CD4-positive, alpha-beta T cell treated with Interleukin-17A for 1 hour (primary cell): ENCODE results near the gene MATK.
"Not testable (repeated sequence)": the region's sequence is repeated elsewhere in the genome, so short reads cannot be mapped to it uniquely, and the experiment has no call there.

ENCODE experiments used
- DNase-seq: peaks from one replicate; pipeline ENCODE4 v3.0.0-alpha.2; 2020

Gene MATK

GRCh38 chr19:3769494-3769893 is 16.7 kb downstream of the MATK start:
- DNase-seq = no peak

GRCh38 chr19:3768748-3769099 is 17.5 kb downstream of the MATK start:
- no peak for DNase-seq

GRCh38 chr19:3768015-3768747 is 18.0 kb downstream of the MATK start:
- no peak for DNase-seq

DNA sequence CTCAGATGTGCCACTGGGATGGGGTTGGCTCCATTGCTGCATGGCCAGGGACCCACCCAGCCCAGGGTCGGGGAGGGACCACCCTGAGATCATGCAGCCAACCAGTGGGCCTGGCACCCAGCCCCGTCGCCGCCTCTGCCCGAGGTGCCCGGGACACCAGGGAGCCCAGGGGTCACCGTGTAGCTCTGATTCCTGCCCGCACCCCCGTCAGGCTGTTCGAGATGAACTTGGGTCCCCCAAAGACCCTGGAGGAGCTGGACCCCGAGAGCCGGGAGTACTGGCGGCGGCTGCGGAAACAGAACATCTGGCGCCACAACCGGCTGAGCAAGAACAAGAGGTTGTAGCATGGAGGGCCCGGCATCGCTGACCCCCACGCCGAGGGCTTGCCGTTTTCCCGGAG is 19.1 kb downstream of the MATK start:
- DNase-seq = no peak

- peak; percentile 20 for DNase-seq
These were observed 19.7 kb downstream of the MATK start for GRCh38 chr19:3766520-3766919.

DNA sequence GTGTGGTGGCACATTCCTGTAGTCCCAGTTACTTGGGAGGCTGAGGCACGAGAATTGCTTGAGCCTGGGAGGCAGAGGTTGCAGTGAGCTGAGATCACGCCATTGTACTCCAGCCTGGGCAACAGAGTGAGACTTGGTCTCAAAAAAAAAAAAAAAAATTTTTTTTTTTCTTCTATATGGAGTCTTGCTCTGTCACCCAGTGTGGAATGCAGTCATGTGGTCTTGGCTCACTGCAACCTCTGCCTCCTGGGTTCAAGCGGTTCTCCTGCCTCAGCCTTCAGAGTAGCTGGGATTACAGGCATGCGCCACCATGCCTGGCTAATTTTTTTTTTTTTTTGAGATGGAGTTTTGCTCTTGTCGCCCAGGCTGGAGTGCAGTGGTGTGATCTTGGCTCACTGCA is 20.4 kb downstream of the MATK start:
- DNase-seq = not testable (repeated sequence)

DNA sequence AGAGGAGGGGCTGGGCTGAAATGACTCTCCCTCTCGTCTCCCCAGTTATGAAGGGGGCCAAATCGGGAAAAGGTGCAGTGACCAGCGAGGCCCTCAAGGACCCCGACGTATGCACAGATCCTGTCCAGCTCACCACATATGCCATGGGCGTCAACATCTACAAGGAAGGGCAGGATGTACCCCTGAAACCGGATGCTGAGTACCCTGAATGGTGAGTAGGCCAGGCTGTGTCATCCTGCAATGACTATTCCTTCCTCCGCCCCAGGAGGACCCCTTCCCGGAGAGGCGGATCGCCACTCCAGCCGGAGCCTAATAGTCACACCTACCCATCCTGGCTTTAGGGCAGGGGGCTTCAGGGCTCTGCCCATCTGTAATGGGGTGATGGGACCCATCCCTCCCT is 21.1 kb downstream of the MATK start:
- DNase-seq = no peak

DNA sequence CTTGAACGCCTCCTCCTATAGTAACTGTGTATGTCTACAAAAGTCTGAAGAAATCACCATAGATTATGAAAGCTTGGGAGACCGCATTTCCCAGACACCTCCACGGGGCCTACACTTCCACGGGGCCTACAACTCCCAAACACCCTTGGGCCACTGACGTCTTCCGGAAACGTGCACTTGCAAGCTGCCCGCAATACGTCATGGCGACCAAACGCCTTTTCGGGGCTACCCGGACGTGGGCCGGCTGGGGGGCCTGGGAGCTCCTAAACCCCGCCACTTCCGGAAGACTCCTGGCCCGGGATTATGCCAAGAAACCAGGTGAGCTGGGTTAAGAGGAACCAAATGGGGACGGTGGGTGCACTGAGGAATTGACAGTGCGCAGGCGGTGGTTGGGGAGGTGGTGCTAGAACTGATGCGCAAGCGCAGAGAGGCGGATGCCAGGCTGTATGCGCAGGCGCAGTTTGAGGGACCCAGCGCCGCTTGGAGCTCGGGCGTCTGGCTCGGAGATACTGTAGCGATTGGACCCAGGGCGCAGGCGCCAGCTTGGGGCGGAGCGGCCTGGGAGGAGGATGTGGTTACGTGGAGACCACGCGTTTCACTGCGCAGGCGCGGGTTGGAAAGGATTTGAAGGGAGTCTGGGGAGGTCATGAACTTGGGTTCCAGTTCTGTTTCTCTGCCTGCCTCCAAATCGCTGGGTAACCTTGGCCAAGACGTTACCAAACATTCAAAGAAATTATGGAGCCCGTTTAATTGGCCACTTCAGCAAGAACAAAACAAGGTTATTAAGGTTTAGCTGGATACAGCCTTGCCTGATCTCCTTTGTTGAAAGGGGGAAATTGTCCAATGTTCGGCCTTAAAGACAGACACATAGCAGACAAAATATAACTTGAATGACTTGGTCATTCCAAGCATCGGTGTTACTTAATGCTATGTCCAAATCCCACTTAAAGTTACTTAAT is 23.4 kb downstream of the MATK start, which contains the start of gene MRPL54:
Gene MRPL54, plus strand, starts transcription at position 182 of the 959 bp plus-strand sequence. Its CDS starts 19 bp downstream, at position 201.
- peak; percentile 99 for DNase-seq

DNA sequence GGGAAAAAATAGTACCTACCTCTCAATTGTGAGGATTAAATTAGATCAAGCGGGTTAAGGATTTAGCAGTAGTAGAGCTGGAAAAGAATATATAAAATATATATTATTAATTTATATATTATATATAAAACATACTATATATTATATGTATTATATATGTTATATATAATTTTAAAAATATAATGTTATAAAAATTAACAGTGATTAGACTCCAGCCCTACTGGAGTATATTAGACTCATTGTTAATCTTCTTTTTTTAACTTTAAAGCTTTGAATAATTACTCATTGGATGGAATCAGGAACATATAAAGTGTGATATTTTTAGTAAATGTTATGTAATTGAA is 24.1 kb downstream of the MATK start:
- no peak for DNase-seq

DNA sequence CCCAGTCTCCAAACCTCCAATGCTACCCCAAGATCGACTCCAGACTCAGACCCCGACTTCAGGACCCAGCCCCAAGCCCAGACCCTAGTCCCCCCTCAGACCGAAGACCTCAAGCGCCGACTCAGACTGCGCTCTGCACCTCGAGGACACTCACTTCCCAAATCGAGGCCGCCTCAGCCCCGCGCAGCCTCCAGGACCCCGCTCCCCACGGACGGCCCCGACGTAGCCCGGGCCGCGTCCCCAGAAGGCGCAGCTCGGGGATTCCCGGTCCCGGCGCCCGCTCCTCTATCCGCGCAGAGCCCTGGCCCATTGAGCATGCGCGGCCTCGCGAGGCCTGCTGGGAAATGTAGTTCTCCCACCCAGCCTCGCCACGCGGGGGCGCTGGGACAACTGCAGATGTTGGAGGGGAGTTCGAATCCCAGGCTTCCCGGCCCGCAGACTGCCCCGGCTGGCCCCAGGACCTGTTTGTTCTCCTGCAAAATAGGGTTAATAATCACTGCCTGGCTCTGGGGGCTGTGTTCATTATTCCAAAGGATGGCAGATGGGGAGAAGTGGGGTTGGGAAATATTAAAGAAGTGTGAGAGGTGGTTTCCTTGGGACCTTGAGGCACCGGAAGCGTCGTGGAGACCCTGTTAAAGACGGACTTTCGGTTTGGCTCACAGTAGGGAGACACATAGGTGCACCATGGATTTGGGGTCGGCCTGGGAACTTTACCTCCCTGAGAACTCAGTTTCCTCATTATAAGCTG is 24.6 kb downstream of the MATK start, which contains the start of gene APBA3:
Gene APBA3, minus strand, starts transcription at position 311 of the 748 bp plus-strand sequence. CDS start 1,428 bp downstream, outside the sequence.
- peak; percentile 96 for DNase-seq

- peak; percentile 66 for DNase-seq
These were observed 25.3 kb downstream of the MATK start for GRCh38 chr19:3760871-3761361.

GRCh38 chr19:3759482-3760254 is 26.5 kb downstream of the MATK start:
- no peak for DNase-seq

- not testable (repeated sequence) for DNase-seq
These were observed 27.9 kb downstream of the MATK start for GRCh38 chr19:3758297-3758696.

DNA sequence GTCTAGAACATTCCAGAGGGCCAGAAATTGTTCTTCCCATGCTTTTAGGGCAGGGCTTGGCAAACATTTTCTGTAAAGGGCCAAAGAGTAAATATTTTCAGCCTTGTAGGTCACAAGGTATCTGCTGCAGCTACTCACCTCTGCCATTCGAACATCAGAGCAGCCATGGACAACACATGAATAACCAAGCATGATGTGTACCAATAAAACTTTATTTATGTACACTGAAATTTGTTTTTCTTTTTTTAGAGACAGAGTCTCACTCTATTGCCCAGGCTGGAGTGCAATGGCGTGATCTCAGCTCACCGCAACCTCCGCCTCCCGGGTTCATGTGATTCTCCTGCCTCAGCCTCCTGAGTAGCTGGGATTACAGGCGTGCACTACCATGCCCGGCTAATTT is 28.5 kb downstream of the MATK start:
- not testable (repeated sequence) for DNase-seq

- no peak for DNase-seq
These were observed 32.4 kb downstream of the MATK start for GRCh38 chr19:3753631-3754410.

DNA sequence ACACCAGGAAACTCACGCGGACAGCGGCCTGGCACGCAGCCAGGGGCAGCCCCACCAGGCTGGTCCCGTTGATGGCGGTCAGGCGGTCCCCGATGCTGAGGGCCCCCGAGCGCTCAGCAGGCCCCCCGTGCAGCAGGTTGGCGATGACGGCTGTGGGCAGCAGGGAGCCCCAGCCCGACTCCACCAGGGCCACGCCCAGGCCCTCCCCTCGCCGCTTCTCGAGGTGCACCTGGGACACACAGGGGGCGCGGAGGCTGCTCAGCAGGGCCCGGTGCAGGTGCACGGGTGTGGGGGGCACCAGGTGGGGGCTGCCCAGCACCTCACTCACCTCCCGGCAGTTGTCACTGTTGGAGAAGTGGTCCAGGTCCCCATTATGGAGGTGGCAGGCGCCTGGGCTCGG is 33.7 kb downstream of the MATK start:
- DNase-seq = no peak

DNA sequence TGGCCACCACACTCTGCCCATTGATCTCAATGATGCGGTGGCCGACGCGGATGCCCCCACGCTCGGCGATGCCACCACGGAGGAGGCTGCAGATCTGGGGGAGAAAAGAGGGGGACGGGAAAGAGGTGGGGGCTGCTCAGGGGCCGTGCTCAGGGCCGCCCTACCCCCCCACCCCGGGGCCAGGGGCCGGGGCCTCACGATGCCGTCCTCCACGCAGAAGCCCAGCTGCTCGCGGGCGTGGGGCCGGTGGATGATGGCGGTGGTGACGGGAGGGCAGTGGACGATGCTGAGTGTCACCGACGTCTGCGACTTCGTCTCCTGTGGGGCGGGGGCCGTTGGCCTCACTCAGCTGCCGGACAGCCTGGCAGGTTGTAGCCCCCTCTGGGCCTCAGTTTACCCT is 34.9 kb downstream of the MATK start:
- DNase-seq = no peak

- no peak for DNase-seq
These were observed 36.0 kb downstream of the MATK start for GRCh38 chr19:3750211-3750610.

DNA sequence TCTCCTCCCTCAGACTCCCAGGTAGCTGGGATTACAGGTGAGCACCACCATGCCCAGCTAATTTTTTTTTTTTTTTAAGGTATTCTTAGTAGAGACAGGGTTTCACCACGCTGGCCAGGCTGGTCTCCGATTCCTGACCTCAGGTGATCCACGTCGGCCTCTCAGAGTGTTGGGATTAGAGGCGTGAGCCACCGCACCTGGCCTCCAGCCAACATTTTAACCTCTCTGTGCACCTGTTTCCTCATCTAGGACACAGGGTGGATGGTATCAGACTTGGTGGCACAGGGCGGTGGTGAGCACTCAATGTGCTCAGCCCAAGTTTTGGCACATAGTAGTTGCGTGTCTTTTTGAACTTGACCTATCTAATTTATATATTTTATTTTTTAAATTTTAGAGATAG is 37.2 kb downstream of the MATK start:
- DNase-seq = no peak

- no peak for DNase-seq
These were observed 39.7 kb downstream of the MATK start for GRCh38 chr19:3746371-3747056.
